HL-60 (cell line): ENCODE results near the gene LIPJ.

Experiments
- DNase-seq, 2 experiments: peaks; one replicate each; pipeline ENCODE4 v3.0.0-alpha.2; 2010 to 2020; ENCODE audit warnings: low read depth in 1 of 2, low spot score in 1 of 2
- H3K27ac ChIP-seq: fragments of 250-450 bp; sonication (Bioruptor Pico); replicated peaks from 2 replicates; pipeline ENCODE4 v1.5.1; 2020; ENCODE audit warnings: mild to moderate bottlenecking, moderate library complexity
- H3K27me3 ChIP-seq: fragments of 250-450 bp; sonication (Bioruptor Pico); 2 replicates; pipeline ENCODE4 v1.5.1; 2021; ENCODE audit warnings: mild to moderate bottlenecking, moderate library complexity; ENCODE audit not compliant: insufficient read depth, poor library complexity, severe bottlenecking
- H3K4me3 ChIP-seq: replicated peaks from 2 replicates; pipeline ENCODE4 v1.5.1; 2011; ENCODE audit warnings: mild to moderate bottlenecking, control low read depth, low read length; ENCODE audit not compliant: insufficient read depth
- GABPA ChIP-seq: IDR thresholded peaks from 2 replicates; pipeline ENCODE4 v1.6.1; 2012; ENCODE audit warnings: low read depth
- POLR2AphosphoS5 ChIP-seq: IDR thresholded peaks from 2 replicates; pipeline ENCODE4 v1.6.1; 2012; ENCODE audit warnings: low read depth
- REST ChIP-seq: IDR thresholded peaks from 2 replicates; pipeline ENCODE4 v1.6.1; 2012; ENCODE audit warnings: low read depth; ENCODE audit not compliant: insufficient replicate concordance
- SPI1 ChIP-seq: IDR thresholded peaks from 2 replicates; pipeline ENCODE4 v1.6.1; 2012; ENCODE audit warnings: low read depth, mild to moderate bottlenecking, borderline replicate concordance
- TF ChIP-seq, protein P1 (sequence below): IDR thresholded peaks from one replicate; pipeline ENCODE4 v1.5.1; 2011; ENCODE audit warnings: low read length, control low read depth, inconsistent platforms; ENCODE audit not compliant: insufficient read depth

LIPJ gene

DNA sequence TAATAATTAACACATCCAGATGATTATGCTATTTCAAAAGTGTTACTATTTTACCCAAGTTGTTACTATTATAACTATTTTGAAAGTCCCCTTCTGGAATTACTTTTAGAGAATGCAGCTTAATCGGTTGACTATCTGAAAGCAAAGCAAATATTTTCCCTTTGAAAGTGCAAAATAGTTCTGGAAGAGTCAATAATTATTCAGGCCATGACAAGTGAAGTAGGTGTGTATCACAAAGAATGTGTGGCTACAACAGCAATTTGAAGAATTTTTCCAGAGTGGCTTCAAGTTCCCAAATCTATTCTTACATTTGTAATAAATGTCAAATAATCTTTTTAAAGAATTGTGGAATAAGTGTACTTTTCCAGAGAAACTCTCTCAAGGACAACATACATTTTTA lies 46.2 kb upstream of the LIPJ start:
- Histone ChIP-seq H3K4me3 (no peak overlapping the region), H3K27me3 (no peaks in the 10 kb centered on the region), H3K27ac (no peak overlapping the region)
- TF ChIP-seq SPI1 (no peak), POLR2AphosphoS5 (no peak), GABPA (no peak), REST (no peak)
- TF ChIP-seq, protein P1, sequence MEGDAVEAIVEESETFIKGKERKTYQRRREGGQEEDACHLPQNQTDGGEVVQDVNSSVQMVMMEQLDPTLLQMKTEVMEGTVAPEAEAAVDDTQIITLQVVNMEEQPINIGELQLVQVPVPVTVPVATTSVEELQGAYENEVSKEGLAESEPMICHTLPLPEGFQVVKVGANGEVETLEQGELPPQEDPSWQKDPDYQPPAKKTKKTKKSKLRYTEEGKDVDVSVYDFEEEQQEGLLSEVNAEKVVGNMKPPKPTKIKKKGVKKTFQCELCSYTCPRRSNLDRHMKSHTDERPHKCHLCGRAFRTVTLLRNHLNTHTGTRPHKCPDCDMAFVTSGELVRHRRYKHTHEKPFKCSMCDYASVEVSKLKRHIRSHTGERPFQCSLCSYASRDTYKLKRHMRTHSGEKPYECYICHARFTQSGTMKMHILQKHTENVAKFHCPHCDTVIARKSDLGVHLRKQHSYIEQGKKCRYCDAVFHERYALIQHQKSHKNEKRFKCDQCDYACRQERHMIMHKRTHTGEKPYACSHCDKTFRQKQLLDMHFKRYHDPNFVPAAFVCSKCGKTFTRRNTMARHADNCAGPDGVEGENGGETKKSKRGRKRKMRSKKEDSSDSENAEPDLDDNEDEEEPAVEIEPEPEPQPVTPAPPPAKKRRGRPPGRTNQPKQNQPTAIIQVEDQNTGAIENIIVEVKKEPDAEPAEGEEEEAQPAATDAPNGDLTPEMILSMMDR = no peak
- no peak for DNase-seq

DNA sequence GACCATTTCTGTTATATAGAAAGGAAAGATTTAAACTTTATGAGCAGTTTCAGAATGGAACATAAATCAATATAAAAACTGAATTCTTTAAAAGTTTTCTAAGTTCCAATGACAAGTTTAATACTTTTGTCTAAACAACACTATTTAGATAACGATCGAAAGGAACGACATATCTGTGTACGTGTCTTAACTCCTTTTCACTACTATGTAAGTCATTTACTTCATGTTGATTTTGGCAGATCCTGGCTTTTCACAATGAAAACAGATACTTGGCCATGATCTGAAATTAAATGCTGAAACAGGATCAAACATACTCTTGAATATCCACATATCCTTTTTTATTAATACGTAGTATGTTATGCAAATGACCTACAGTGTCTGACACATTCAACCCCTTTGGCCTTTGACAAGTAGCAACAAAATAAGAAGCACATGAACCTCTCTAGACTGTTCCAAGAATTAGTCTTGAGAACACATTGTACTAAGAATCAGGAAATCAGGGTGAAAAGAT lies 45.4 kb upstream of the LIPJ start:
- H3K27ac ChIP-seq = no peak overlapping the region
- H3K4me3 ChIP-seq = no peak overlapping the region
- TF ChIP-seq POLR2AphosphoS5 (no peak), REST (no peak), GABPA (no peak), SPI1 (no peak)
- TF ChIP-seq, protein P1 = no peak
- no peak for DNase-seq
- no peaks in the 10 kb centered on the region for H3K27me3 ChIP-seq

DNA sequence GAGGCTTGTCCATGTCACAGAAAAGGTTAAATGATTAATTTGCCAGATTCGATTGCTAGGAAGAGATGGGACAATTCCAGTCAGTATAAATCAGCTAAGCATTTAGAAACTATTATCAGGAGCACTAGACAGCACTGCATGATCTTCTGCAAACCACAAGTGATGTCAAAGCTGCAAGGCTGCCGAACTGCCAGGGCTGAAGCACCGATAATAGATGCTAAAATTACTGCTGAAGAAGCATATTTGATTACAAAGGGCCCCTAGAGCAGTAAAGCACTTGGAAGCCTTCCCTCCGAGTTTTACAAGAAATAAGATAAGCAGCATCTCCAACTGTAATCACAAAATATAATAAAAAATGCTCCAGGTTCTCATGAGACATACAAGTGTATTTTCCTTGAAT lies 44.0 kb upstream of the LIPJ start:
- TF ChIP-seq, protein P1 = no peak
- no peak for TF ChIP-seq GABPA
- TF ChIP-seq REST = no peak
- TF ChIP-seq POLR2AphosphoS5 = no peak
- TF ChIP-seq SPI1 = no peak
- Histone ChIP-seq H3K27ac (no peak overlapping the region), H3K4me3 (no peak overlapping the region), H3K27me3 (no peaks in the 10 kb centered on the region)
- no peak for DNase-seq
